ENCODE data around the gene PHACTR4. TPM values are rescaled to one million over a fixed set of nuclear protein-coding genes. Genes with fewer than 3 reads are reported as not detected.

Gene PHACTR4
- total RNA-seq, 1 experiment from 2014 or later: 9.1 TPM

- H3K9me2 ChIP-seq (replicated peaks; ENCODE audit: low read length): no peaks in the 10 kb centered on the region
- H3K4me3 ChIP-seq (ENCODE audit: low read length): no peak overlapping the region
- no peaks in the 10 kb centered on the region for H3K36me3 ChIP-seq (ENCODE audit: low read depth, low read length)
- H3K79me2 ChIP-seq (ENCODE audit: low read length): no peaks in the 10 kb centered on the region
- peaks cover 16% of the 10 kb centered on the region for H3K4me1 ChIP-seq (ENCODE audit: insufficient read depth, low read length)
- ChIA-PET CTCF (no interaction called here), POLR2A (ENCODE audit: unreplicated experiment) (no interaction called here)
- H2AFZ ChIP-seq (ENCODE audit: low read length): no peak overlapping the region
- no peak overlapping the region for H3K4me2 ChIP-seq (ENCODE audit: low read length)
- no peaks in the 10 kb centered on the region for H3F3A ChIP-seq (ENCODE audit: low read length, unreplicated experiment)
- intact Hi-C loops (cut with micrococcal nuclease): loop anchor here (5.0 kb wide), 2 partner anchors 49 to 244 kb away; no protein-coding TSS in a partner anchor
- H3K27ac ChIP-seq (ENCODE audit: low read length): no peak overlapping the region
- ATAC-seq: no peak; the same call in 1 of the 2 replicates
- TF ChIP-seq EZH2 (IDR thresholded peaks at IDR 0.05; ENCODE audit: low read length, unreplicated experiment) (no peak), EZH2phosphoT487 (IDR thresholded peaks at IDR 0.05; ENCODE audit: borderline replicate concordance, low read length) (no peak), CTCF (conservative IDR thresholded peaks at IDR 0.05; ENCODE audit: low read depth, low read length) (no peak)
- peak; percentile 47 for DNase-seq
- no peaks in the 10 kb centered on the region for H3K9me3 ChIP-seq (ENCODE audit: low read length)
- H3K27me3 ChIP-seq (ENCODE audit: low read length): no peaks in the 10 kb centered on the region
- no peaks in the 10 kb centered on the region for H4K20me1 ChIP-seq (ENCODE audit: low read length)
- no TSS peak for BruUV-seq (replicated peaks)
- no peak overlapping the region for H3K9ac ChIP-seq (ENCODE audit: low read length)
Observed at GRCh38 chr1:28358716-28359115, 10.8 kb upstream of the PHACTR4 start.

- CTCF ChIA-PET: interaction anchor here (0.6 to 0.7 kb wide), 4 partner anchors 8 to 111 kb away, joined by 3 to 4 read pairs (median 4); no protein-coding TSS in a partner anchor
- peak; percentile 78 for DNase-seq
- Histone ChIP-seq H3K4me1 (ENCODE audit: insufficient read depth, low read length) (peaks cover 7% of the 10 kb centered on the region), H3K79me2 (ENCODE audit: low read length) (no peaks in the 10 kb centered on the region), H2AFZ (ENCODE audit: low read length) (no peak overlapping the region), H3K4me2 (ENCODE audit: low read length) (no peak overlapping the region), H3K9me3 (ENCODE audit: low read length) (no peaks in the 10 kb centered on the region), H3K27me3 (ENCODE audit: low read length) (no peaks in the 10 kb centered on the region), H4K20me1 (ENCODE audit: low read length) (no peaks in the 10 kb centered on the region), H3K27ac (ENCODE audit: low read length) (no peak overlapping the region), H3K4me3 (ENCODE audit: low read length) (no peak overlapping the region), H3K36me3 (ENCODE audit: low read depth, low read length) (no peaks in the 10 kb centered on the region), H3K9ac (ENCODE audit: low read length) (no peak overlapping the region), H3F3A (ENCODE audit: low read length, unreplicated experiment) (no peaks in the 10 kb centered on the region), H3K9me2 (replicated peaks; ENCODE audit: low read length) (no peaks in the 10 kb centered on the region)
- ATAC-seq: peak; percentile 78
- TF ChIP-seq EZH2phosphoT487 (IDR thresholded peaks at IDR 0.05; ENCODE audit: borderline replicate concordance, low read length): no peak
- TF ChIP-seq CTCF (conservative IDR thresholded peaks at IDR 0.05; ENCODE audit: low read depth, low read length): peak; percentile 81
- POLR2A ChIA-PET (ENCODE audit: unreplicated experiment): no interaction called here
- intact Hi-C loops (cut with micrococcal nuclease): loop anchor here (5.0 kb wide), 2 partner anchors 48 to 243 kb away; no protein-coding TSS in a partner anchor
- BruUV-seq (replicated peaks): no TSS peak
Observed at GRCh38 chr1:28359592-28360239, 9.8 kb upstream of the PHACTR4 start.

GRCh38 chr1:28364888-28365287 is 4.7 kb upstream of the PHACTR4 start:
- TF ChIP-seq EZH2phosphoT487 (IDR thresholded peaks at IDR 0.05; ENCODE audit: borderline replicate concordance, low read length) (no peak), EZH2 (IDR thresholded peaks at IDR 0.05; ENCODE audit: low read length, unreplicated experiment) (no peak), CTCF (conservative IDR thresholded peaks at IDR 0.05; ENCODE audit: low read depth, low read length) (no peak)
- POLR2A ChIA-PET (ENCODE audit: unreplicated experiment): no interaction called here

More at GRCh38 chr1:28364888-28365287, 4.7 kb upstream of the PHACTR4 start:
- H3K4me3 ChIP-seq (ENCODE audit: low read length): no peak overlapping the region
- intact Hi-C loops (cut with micrococcal nuclease): no loop called here
- H3F3A ChIP-seq (ENCODE audit: low read length, unreplicated experiment): no peaks in the 10 kb centered on the region
- H3K79me2 ChIP-seq (ENCODE audit: low read length): no peaks in the 10 kb centered on the region
- no peak overlapping the region for H3K4me2 ChIP-seq (ENCODE audit: low read length)
- H3K9me2 ChIP-seq (replicated peaks; ENCODE audit: low read length): no peaks in the 10 kb centered on the region
- H3K36me3 ChIP-seq (ENCODE audit: low read depth, low read length): no peaks in the 10 kb centered on the region
- H3K27ac ChIP-seq (ENCODE audit: low read length): no peak overlapping the region
- H3K4me1 ChIP-seq (ENCODE audit: insufficient read depth, low read length): peaks cover 16% of the 10 kb centered on the region
- DNase-seq (no peak), ATAC-seq (no peak)
- no peaks in the 10 kb centered on the region for H3K27me3 ChIP-seq (ENCODE audit: low read length)
- H4K20me1 ChIP-seq (ENCODE audit: low read length): no peaks in the 10 kb centered on the region
- CTCF ChIA-PET: no interaction called here
- BruUV-seq (replicated peaks): no TSS peak
- H2AFZ ChIP-seq (ENCODE audit: low read length): no peak overlapping the region
- no peaks in the 10 kb centered on the region for H3K9me3 ChIP-seq (ENCODE audit: low read length)
- no peak overlapping the region for H3K9ac ChIP-seq (ENCODE audit: low read length)
